Measurements from ENCODE around the gene INPP5D.

Gene INPP5D

GRCh38 chr2:233061591-233062450 lies 1.7 kb downstream of the INPP5D start:
- Histone ChIP-seq H3K4me2 (ENCODE audit: low read depth, low read length, poor library complexity, severe bottlenecking) (peak overlapping the region; percentile 75), H4K20me1 (ENCODE audit: low read depth, low read length) (peaks cover 20% of the 10 kb centered on the region; the same call in 1 of the 2 replicates), H3K36me3 (ENCODE audit: low read length) (no peaks in the 10 kb centered on the region), H3K4me3 (ENCODE audit: insufficient read depth, low read length, poor library complexity, severe bottlenecking) (peak overlapping the region; percentile 76), H2AFZ (ENCODE audit: low read depth, low read length, severe bottlenecking) (no peak overlapping the region), H3K27me3 (ENCODE audit: low read length) (no peaks in the 10 kb centered on the region), H3K9me2 (replicated peaks; ENCODE audit: insufficient read depth, low read length) (no peaks in the 10 kb centered on the region), H3K9ac (ENCODE audit: low read length) (peak overlapping the region; percentile 89), H3K27ac (ENCODE audit: low read depth, low read length) (peak overlapping the region; percentile 94), H3F3A (ENCODE audit: insufficient read depth) (peaks cover 7% of the 10 kb centered on the region), H3K9me3 (ENCODE audit: insufficient read depth, low read length) (no peaks in the 10 kb centered on the region), H3K79me2 (ENCODE audit: insufficient read depth, low read length) (peaks cover 61% of the 10 kb centered on the region)
- no peak for TF ChIP-seq EZH2phosphoT487 (conservative IDR thresholded peaks at IDR 0.05; ENCODE audit: low read length)
- peak; percentile 15 for TF ChIP-seq CTCF (IDR thresholded peaks at IDR 0.05; ENCODE audit: insufficient read depth, low read length, poor library complexity, severe bottlenecking)

- Histone ChIP-seq H3K27me3 (ENCODE audit: low read length) (no peaks in the 10 kb centered on the region), H3K9me2 (replicated peaks; ENCODE audit: insufficient read depth, low read length) (no peaks in the 10 kb centered on the region), H3K79me2 (ENCODE audit: insufficient read depth, low read length) (peaks cover 67% of the 10 kb centered on the region), H4K20me1 (ENCODE audit: low read depth, low read length) (peaks cover 20% of the 10 kb centered on the region; the same call in 1 of the 2 replicates), H3F3A (ENCODE audit: insufficient read depth) (peaks cover 7% of the 10 kb centered on the region), H3K4me2 (ENCODE audit: low read depth, low read length, poor library complexity, severe bottlenecking) (peak overlapping the region; percentile 75), H2AFZ (ENCODE audit: low read depth, low read length, severe bottlenecking) (no peak overlapping the region), H3K4me3 (ENCODE audit: insufficient read depth, low read length, poor library complexity, severe bottlenecking) (peak overlapping the region; percentile 76), H3K36me3 (ENCODE audit: low read length) (no peaks in the 10 kb centered on the region), H3K9me3 (ENCODE audit: insufficient read depth, low read length) (no peaks in the 10 kb centered on the region), H3K27ac (ENCODE audit: low read depth, low read length) (peak overlapping the region; percentile 94), H3K9ac (ENCODE audit: low read length) (peak overlapping the region; percentile 89)
- TF ChIP-seq EZH2phosphoT487 (conservative IDR thresholded peaks at IDR 0.05; ENCODE audit: low read length) (no peak), CTCF (IDR thresholded peaks at IDR 0.05; ENCODE audit: insufficient read depth, low read length, poor library complexity, severe bottlenecking) (no peak)
Measured at GRCh38 chr2:233062451-233062850, 2.3 kb downstream of the INPP5D start.

GRCh38 chr2:233062946-233063268 lies 2.8 kb downstream of the INPP5D start:
- peaks cover 20% of the 10 kb centered on the region; the same call in 1 of the 2 replicates for H4K20me1 ChIP-seq (ENCODE audit: low read depth, low read length)
- H3K79me2 ChIP-seq (ENCODE audit: insufficient read depth, low read length), result peaks cover 71% of the 10 kb centered on the region
- peak overlapping the region; percentile 94 for H3K27ac ChIP-seq (ENCODE audit: low read depth, low read length)
- no peak for TF ChIP-seq EZH2phosphoT487 (conservative IDR thresholded peaks at IDR 0.05; ENCODE audit: low read length)
- no peak for TF ChIP-seq CTCF (IDR thresholded peaks at IDR 0.05; ENCODE audit: insufficient read depth, low read length, poor library complexity, severe bottlenecking)
- H3K4me3 ChIP-seq (ENCODE audit: insufficient read depth, low read length, poor library complexity, severe bottlenecking), result peak overlapping the region; percentile 76
- peaks cover 7% of the 10 kb centered on the region for H3F3A ChIP-seq (ENCODE audit: insufficient read depth)
- H3K9me2 ChIP-seq (replicated peaks; ENCODE audit: insufficient read depth, low read length), result no peaks in the 10 kb centered on the region
- H3K9me3 ChIP-seq (ENCODE audit: insufficient read depth, low read length), result no peaks in the 10 kb centered on the region
- no peaks in the 10 kb centered on the region for H3K27me3 ChIP-seq (ENCODE audit: low read length)
- H2AFZ ChIP-seq (ENCODE audit: low read depth, low read length, severe bottlenecking), result no peak overlapping the region
- H3K36me3 ChIP-seq (ENCODE audit: low read length), result no peaks in the 10 kb centered on the region
- peak overlapping the region; percentile 75 for H3K4me2 ChIP-seq (ENCODE audit: low read depth, low read length, poor library complexity, severe bottlenecking)
- peak overlapping the region; percentile 89 for H3K9ac ChIP-seq (ENCODE audit: low read length)

Measured in SU-DHL-6 (cell line).